Peyer's patch (tissue), 4 donors: Measurements from ENCODE around the gene DPH7.

Experiments
- CTCF ChIP-seq, 6 experiments: fragments of 450-650 bp in 4 of 6; fragments of 200-600 bp in 2 of 6; sonication (generic) in 1 of 6; IDR thresholded peaks; one replicate each; pipeline ENCODE4 v1.5.1; 2017 to 2019; ENCODE audit warnings: antibody characterized with exemption in 6 of 6, mild to moderate bottlenecking in 3 of 6, moderate library complexity in 1 of 6
- POLR2A ChIP-seq, 2 donors: fragments of 450-650 bp; IDR thresholded peaks; one replicate each; pipeline ENCODE4 v1.5.1; 2017; ENCODE audit warnings: antibody characterized with exemption in 2 of 2, mild to moderate bottlenecking in 2 of 2, moderate library complexity in 2 of 2

GRCh38 chr9:137519553-137519952 is 59.2 kb downstream of the DPH7 start:
- TF ChIP-seq POLR2A (IDR thresholded peaks at IDR 0.05) (no peak), CTCF (IDR thresholded peaks at IDR 0.05) (no peak)
